OCI-LY3 (cell line): ENCODE results near the gene GRIA3.
"Not testable (repeated sequence)": the region's sequence is repeated elsewhere in the genome, so short reads cannot be mapped to it uniquely, and the experiment has no call there.

ENCODE experiments used
- CTCF ChIP-seq: fragments of 200-600, 300-600 bp; sonication (generic); IDR thresholded peaks from 2 replicates; pipeline ENCODE4 v1.5.1; 2014; ENCODE audit warnings: antibody characterized with exemption, low read length, low read depth
- EZH2phosphoT487 ChIP-seq: fragments of 200-600 bp; shearing (Covaris generic); IDR thresholded peaks from 2 replicates; pipeline ENCODE4 v1.6.1; 2018; ENCODE audit warnings: antibody characterized with exemption, mixed run types, low read depth

- not testable (repeated sequence) for TF ChIP-seq CTCF, EZH2phosphoT487
Measured at GRCh38 chrX:123283407-123283806, 99.3 kb downstream of the GRIA3 start.
